ENCODE data around the gene MESP2. TPM values are rescaled to one million over a fixed set of nuclear protein-coding genes. Genes with fewer than 3 reads are reported as not detected.

MESP2 gene
- total and polyA plus RNA-seq, 9 of the 15 experiments (the other 6 are each of a cell fraction or from before 2014, with no cell fraction given) = 0.08 to 0.82 (median 0.37) TPM

DNA sequence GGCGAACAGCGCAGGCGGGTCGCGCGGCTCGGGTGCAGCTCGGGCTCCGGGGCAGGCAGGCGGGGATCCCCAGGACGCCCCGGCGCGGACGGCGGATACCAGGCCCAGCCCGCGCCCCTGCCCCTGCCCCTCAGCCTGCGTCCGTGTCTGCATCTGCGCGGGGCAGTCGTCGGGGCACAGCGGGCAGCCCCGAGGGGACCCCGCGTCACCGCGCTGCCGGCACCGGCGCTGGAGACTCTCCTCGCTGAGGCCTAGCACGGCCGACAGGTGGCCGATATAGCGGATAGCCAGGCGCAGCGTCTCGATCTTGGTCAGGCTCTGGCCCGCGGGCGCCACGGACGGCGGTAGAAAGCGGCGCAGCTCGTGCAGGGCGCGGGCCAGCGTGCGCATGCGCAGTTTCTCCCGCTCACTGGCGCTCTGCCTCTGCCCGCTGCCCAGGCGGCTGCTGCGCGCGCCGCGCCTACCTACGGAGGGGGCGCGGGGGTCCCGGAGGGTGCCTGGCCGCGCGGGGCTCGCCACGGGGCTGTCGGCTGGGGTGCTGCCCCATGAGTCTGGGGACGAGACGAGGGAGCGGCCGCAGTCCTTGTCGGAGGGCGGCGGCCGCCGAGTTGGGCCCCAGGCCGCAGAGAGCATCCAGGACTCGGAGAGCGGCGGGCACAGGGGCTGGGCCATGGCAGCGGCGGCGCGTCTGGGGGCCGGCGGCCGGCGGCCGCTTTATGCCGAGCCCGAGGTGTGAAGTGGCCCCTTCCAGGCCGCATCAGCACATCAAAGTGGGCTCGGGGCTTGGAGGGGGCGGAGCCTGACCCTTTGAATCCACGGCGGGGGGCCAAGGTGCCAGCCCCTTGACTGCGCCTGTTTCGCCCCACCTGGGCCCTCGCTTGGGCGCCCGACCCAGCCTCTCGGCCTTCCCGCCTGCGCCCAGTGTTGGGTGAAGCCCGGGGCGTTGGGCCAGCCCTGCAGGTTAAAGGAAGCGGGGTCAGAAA is 25.3 kb upstream of the MESP2 start, which contains the start of gene MESP1 (continued):
- TF ChIP-seq, protein P1, sequence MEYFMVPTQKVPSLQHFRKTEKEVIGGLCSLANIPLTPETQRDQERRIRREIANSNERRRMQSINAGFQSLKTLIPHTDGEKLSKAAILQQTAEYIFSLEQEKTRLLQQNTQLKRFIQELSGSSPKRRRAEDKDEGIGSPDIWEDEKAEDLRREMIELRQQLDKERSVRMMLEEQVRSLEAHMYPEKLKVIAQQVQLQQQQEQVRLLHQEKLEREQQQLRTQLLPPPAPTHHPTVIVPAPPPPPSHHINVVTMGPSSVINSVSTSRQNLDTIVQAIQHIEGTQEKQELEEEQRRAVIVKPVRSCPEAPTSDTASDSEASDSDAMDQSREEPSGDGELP (CRISPR knock-in tag; IDR thresholded peaks at IDR 0.05; ENCODE audit: borderline replicate concordance) = peak; percentile 78
- no peak for TF ChIP-seq RFX7 (CRISPR knock-in tag; IDR thresholded peaks at IDR 0.05)
- peak; percentile 73 for TF ChIP-seq ZNF12 (CRISPR knock-in tag; IDR thresholded peaks at IDR 0.05)
- TF ChIP-seq CREBBP (IDR thresholded peaks at IDR 0.05; ENCODE audit: low read depth, low read length) = no peak
- TF ChIP-seq HOXB6 (CRISPR knock-in tag; IDR thresholded peaks at IDR 0.05; ENCODE audit: borderline replicate concordance) = no peak
- TF ChIP-seq KAT7 (CRISPR knock-in tag; IDR thresholded peaks at IDR 0.05; ENCODE audit: borderline replicate concordance) = peak; percentile 73; the same call in 1 of the 2 replicates
- 0 out of 2 replicates have a peak, but pooled peaks have one; percentile 44 for TF ChIP-seq CREB1 (IDR thresholded peaks at IDR 0.05)
- TF ChIP-seq CREB1 (CRISPR knock-in tag; IDR thresholded peaks at IDR 0.05) = peak; percentile 79
- TF ChIP-seq HDAC6 (IDR thresholded peaks at IDR 0.05; ENCODE audit: low read depth, low read length) = no peak
- TF ChIP-seq, protein P2, sequence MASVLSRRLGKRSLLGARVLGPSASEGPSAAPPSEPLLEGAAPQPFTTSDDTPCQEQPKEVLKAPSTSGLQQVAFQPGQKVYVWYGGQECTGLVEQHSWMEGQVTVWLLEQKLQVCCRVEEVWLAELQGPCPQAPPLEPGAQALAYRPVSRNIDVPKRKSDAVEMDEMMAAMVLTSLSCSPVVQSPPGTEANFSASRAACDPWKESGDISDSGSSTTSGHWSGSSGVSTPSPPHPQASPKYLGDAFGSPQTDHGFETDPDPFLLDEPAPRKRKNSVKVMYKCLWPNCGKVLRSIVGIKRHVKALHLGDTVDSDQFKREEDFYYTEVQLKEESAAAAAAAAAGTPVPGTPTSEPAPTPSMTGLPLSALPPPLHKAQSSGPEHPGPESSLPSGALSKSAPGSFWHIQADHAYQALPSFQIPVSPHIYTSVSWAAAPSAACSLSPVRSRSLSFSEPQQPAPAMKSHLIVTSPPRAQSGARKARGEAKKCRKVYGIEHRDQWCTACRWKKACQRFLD (CRISPR knock-in tag; IDR thresholded peaks at IDR 0.05) = peak; percentile 35; the same call in 1 of the 2 replicates
- TF ChIP-seq, protein P3, sequence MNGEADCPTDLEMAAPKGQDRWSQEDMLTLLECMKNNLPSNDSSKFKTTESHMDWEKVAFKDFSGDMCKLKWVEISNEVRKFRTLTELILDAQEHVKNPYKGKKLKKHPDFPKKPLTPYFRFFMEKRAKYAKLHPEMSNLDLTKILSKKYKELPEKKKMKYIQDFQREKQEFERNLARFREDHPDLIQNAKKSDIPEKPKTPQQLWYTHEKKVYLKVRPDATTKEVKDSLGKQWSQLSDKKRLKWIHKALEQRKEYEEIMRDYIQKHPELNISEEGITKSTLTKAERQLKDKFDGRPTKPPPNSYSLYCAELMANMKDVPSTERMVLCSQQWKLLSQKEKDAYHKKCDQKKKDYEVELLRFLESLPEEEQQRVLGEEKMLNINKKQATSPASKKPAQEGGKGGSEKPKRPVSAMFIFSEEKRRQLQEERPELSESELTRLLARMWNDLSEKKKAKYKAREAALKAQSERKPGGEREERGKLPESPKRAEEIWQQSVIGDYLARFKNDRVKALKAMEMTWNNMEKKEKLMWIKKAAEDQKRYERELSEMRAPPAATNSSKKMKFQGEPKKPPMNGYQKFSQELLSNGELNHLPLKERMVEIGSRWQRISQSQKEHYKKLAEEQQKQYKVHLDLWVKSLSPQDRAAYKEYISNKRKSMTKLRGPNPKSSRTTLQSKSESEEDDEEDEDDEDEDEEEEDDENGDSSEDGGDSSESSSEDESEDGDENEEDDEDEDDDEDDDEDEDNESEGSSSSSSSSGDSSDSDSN (IDR thresholded peaks at IDR 0.05; ENCODE audit: borderline replicate concordance in 1 of 2, low read depth in 2 of 2, low read length in 2 of 2) = peak; percentile 78 to 94; a peak in 3 of 4 replicates
- no peak for TF ChIP-seq ZNF695 (CRISPR knock-in tag; IDR thresholded peaks at IDR 0.05)
- TF ChIP-seq, protein P4, sequence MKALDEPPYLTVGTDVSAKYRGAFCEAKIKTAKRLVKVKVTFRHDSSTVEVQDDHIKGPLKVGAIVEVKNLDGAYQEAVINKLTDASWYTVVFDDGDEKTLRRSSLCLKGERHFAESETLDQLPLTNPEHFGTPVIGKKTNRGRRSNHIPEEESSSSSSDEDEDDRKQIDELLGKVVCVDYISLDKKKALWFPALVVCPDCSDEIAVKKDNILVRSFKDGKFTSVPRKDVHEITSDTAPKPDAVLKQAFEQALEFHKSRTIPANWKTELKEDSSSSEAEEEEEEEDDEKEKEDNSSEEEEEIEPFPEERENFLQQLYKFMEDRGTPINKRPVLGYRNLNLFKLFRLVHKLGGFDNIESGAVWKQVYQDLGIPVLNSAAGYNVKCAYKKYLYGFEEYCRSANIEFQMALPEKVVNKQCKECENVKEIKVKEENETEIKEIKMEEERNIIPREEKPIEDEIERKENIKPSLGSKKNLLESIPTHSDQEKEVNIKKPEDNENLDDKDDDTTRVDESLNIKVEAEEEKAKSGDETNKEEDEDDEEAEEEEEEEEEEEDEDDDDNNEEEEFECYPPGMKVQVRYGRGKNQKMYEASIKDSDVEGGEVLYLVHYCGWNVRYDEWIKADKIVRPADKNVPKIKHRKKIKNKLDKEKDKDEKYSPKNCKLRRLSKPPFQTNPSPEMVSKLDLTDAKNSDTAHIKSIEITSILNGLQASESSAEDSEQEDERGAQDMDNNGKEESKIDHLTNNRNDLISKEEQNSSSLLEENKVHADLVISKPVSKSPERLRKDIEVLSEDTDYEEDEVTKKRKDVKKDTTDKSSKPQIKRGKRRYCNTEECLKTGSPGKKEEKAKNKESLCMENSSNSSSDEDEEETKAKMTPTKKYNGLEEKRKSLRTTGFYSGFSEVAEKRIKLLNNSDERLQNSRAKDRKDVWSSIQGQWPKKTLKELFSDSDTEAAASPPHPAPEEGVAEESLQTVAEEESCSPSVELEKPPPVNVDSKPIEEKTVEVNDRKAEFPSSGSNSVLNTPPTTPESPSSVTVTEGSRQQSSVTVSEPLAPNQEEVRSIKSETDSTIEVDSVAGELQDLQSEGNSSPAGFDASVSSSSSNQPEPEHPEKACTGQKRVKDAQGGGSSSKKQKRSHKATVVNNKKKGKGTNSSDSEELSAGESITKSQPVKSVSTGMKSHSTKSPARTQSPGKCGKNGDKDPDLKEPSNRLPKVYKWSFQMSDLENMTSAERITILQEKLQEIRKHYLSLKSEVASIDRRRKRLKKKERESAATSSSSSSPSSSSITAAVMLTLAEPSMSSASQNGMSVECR (CRISPR knock-in tag; IDR thresholded peaks at IDR 0.05) = peak; percentile 45; the same call in 1 of the 2 replicates
- peak; percentile 19; the same call in 1 of the 2 replicates for TF ChIP-seq GABPB1 (CRISPR knock-in tag; IDR thresholded peaks at IDR 0.05)
- no peak for TF ChIP-seq SMAD2 (IDR thresholded peaks at IDR 0.05; ENCODE audit: low read depth, low read length)
- TF ChIP-seq YBX1 (IDR thresholded peaks at IDR 0.05) = no peak
- TF ChIP-seq XRCC5 (IDR thresholded peaks at IDR 0.05; ENCODE audit: low read depth, low read length) = peak; percentile 77
